Natural killer cell (primary cell): ENCODE results near the gene STX7. TPM values are rescaled to one million over a fixed set of nuclear protein-coding genes. Genes with fewer than 3 reads are reported as not detected.
A peak's percentile ranks its signal among the peaks of the same experiment; 100 is the strongest.

Experiments used
- ATAC-seq, 3 donors: fragments of 150-1000 bp in 2 of 3; fragments of 200-7000 bp in 1 of 3; cut with Tn5 transposase; 1 replicate in 1 of 3; 2 replicates in 2 of 3; pipeline ENCODE4 v1.10.0; 2021; ENCODE audit warnings: mild to moderate bottlenecking in 2 of 3, moderate library complexity in 2 of 3
- DNase-seq, 2 donors: peaks; one replicate each; pipeline versions ENCODE4 v3.0.0 to v3.0.0-alpha.2; 2013 to 2021; ENCODE audit warnings: mixed read lengths in 1 of 2
- H3K27ac ChIP-seq: one replicate; pipeline ENCODE4 v1.5.1; 2013; ENCODE audit warnings: mild to moderate bottlenecking, low read length
- H3K27me3 ChIP-seq: one replicate; pipeline ENCODE4 v1.6.1; 2013; ENCODE audit warnings: low read length; ENCODE audit not compliant: control insufficient read depth, insufficient read depth
- H3K36me3 ChIP-seq: one replicate; pipeline ENCODE4 v1.6.1; 2013; ENCODE audit warnings: low read length; ENCODE audit not compliant: control insufficient read depth, insufficient read depth
- H3K4me1 ChIP-seq: one replicate; pipeline ENCODE4 v1.6.1; 2013; ENCODE audit warnings: low read length; ENCODE audit not compliant: control insufficient read depth, insufficient read depth
- H3K4me3 ChIP-seq: one replicate; pipeline ENCODE4 v1.5.1; 2013; ENCODE audit warnings: low read length
- H3K9me3 ChIP-seq: one replicate; pipeline ENCODE4 v1.6.1; 2013; ENCODE audit warnings: low read length; ENCODE audit not compliant: control insufficient read depth, insufficient read depth
- H3K27ac Mint-ChIP-seq, 2 donors: one replicate each; pipeline ENCODE4 v1.8.0; 2022; ENCODE audit warnings: mild to moderate bottlenecking in 2 of 2, mixed read lengths in 2 of 2, moderate library complexity in 1 of 2
- H3K27me3 Mint-ChIP-seq, 2 donors: one replicate each; pipeline ENCODE4 v1.8.0; 2022; ENCODE audit warnings: low read depth in 2 of 2, mixed read lengths in 2 of 2
- H3K36me3 Mint-ChIP-seq: one replicate; pipeline ENCODE4 v1.8.0; 2022; ENCODE audit warnings: mixed read lengths
- H3K4me1 Mint-ChIP-seq, 2 donors: one replicate each; pipeline ENCODE4 v1.8.0; 2022; ENCODE audit warnings: mixed read lengths in 2 of 2
- H3K4me3 Mint-ChIP-seq: one replicate; pipeline ENCODE4 v1.8.0; 2022; ENCODE audit warnings: mild to moderate bottlenecking, moderate library complexity, mixed read lengths
- H3K9me3 Mint-ChIP-seq, 2 donors: one replicate each; pipeline ENCODE4 v1.8.0; 2022; ENCODE audit warnings: mixed read lengths in 2 of 2
- CTCF ChIP-seq: fragments of 200-600 bp; IDR thresholded peaks from one replicate; pipeline ENCODE4 v1.8.0; 2022; ENCODE audit warnings: antibody characterized with exemption
- WGBS: methylation state at CpG from one replicate; pipeline ENCODE4 v1.1.7; 2013; ENCODE audit warnings: missing lambda C conversion rate; ENCODE audit not compliant: insufficient coverage; 5-methylcytosine and 5-hydroxymethylcytosine counted together
- intact Hi-C: fragments of 100-400 bp; cut with micrococcal nuclease; formaldehyde crosslinking; loops from one replicate; pipeline ENCODE4 v1.14.2; 2022
- total RNA-seq, 4 donors: library from RNA; stranded (reverse); fragments of 120-200 nt in 1 of 4; gene quantifications; one replicate each; pipeline versions ENCODE4 v1.2.3 to v1.2.4, GENCODE V29; 2013 to 2022

STX7 gene
- total RNA-seq, 3 donors from 2014 or later (not counting 1 experiment from before 2014, with no cell fraction given): 37.3 to 49.9 (median 39.5) TPM

- H3K36me3 ChIP-seq: peaks cover 12% of the 10 kb centered on the region
- H3K36me3 Mint-ChIP-seq: no peaks in the 10 kb centered on the region
- H3K9me3 Mint-ChIP-seq: no peaks in the 10 kb centered on the region
These were observed 28.9 kb downstream of the STX7 start for GRCh38 chr6:132483779-132484679.

GRCh38 chr6:132482581-132482980 is 30.3 kb downstream of the STX7 start:
- no peaks in the 10 kb centered on the region for H3K27me3 Mint-ChIP-seq
- Histone ChIP-seq H3K4me3 (no peak overlapping the region), H3K9me3 (no peaks in the 10 kb centered on the region), H3K4me1 (no peaks in the 10 kb centered on the region), H3K27me3 (no peaks in the 10 kb centered on the region), H3K36me3 (peaks cover 12% of the 10 kb centered on the region), H3K27ac (no peak overlapping the region)
- no peak overlapping the region for H3K27ac Mint-ChIP-seq
- H3K4me1 Mint-ChIP-seq: peaks cover 18 to 36% of the 10 kb centered on the region in 2 donors
- H3K9me3 Mint-ChIP-seq: no peaks in the 10 kb centered on the region
- ATAC-seq (no peak), DNase-seq (no peak)
- H3K36me3 Mint-ChIP-seq: no peaks in the 10 kb centered on the region
- H3K4me3 Mint-ChIP-seq: no peak overlapping the region
- WGBS: 89% methylated on average over 2 of the region's 2 CpGs
- intact Hi-C loops: no loop called here
- no peak for TF ChIP-seq CTCF

More at GRCh38 chr6:132483779-132484679, 28.9 kb downstream of the STX7 start:
- Histone ChIP-seq H3K9me3 (no peaks in the 10 kb centered on the region), H3K27me3 (no peaks in the 10 kb centered on the region), H3K27ac (no peak overlapping the region), H3K4me1 (no peaks in the 10 kb centered on the region), H3K4me3 (no peak overlapping the region)
- Mint-ChIP-seq H3K4me1 (peaks cover 14 to 35% of the 10 kb centered on the region in 2 donors), H3K4me3 (no peak overlapping the region), H3K27ac (no peak overlapping the region), H3K27me3 (no peaks in the 10 kb centered on the region)
- ATAC-seq (peak; percentile 78 to 89 (median 85)), DNase-seq (peak in 1 of 2 donors; percentile 81)
- whole genome bisulfite sequencing: 37% methylated on average over 7 of the region's 9 CpGs
- intact Hi-C loops: loop anchor here (1.0 kb wide), 2 partner anchors 184 to 205 kb away; no protein-coding TSS in a partner anchor
- TF ChIP-seq CTCF: peak; percentile 86

GRCh38 chr6:132481189-132481588 is 31.7 kb downstream of the STX7 start:
- peaks cover 10% of the 10 kb centered on the region for H3K36me3 ChIP-seq
- no peak overlapping the region for H3K27ac ChIP-seq
- H3K4me1 ChIP-seq: no peaks in the 10 kb centered on the region
- intact Hi-C loops: no loop called here
- no peaks in the 10 kb centered on the region for H3K9me3 ChIP-seq
- peak overlapping the region in 1 of 2 donors; percentile 29 for H3K27ac Mint-ChIP-seq
- H3K27me3 Mint-ChIP-seq: no peaks in the 10 kb centered on the region
- no peaks in the 10 kb centered on the region for H3K36me3 Mint-ChIP-seq
- ATAC-seq (no peak), DNase-seq (no peak)
- no peaks in the 10 kb centered on the region for H3K9me3 Mint-ChIP-seq
- no peak for TF ChIP-seq CTCF
- no peak overlapping the region for H3K4me3 Mint-ChIP-seq
- no peak overlapping the region for H3K4me3 ChIP-seq
- H3K27me3 ChIP-seq: no peaks in the 10 kb centered on the region
- H3K4me1 Mint-ChIP-seq: peaks cover 21 to 40% of the 10 kb centered on the region in 2 donors
